ENCODE measurements around the gene TMEM139. TPM values are rescaled to one million over a fixed set of nuclear protein-coding genes. Genes with fewer than 3 reads are reported as not detected.

The TMEM139 gene
- total RNA-seq, 2 donors from 2014 or later = 1.6 to 2.3 TPM

GRCh38 chr7:143314127-143314526, 29.4 kb downstream of the TMEM139 start:
- no peak overlapping the region for H3K9ac ChIP-seq (ENCODE audit: extremely low read depth, low read length, poor library complexity, severe bottlenecking)
- no peak overlapping the region for H3K4me3 ChIP-seq (ENCODE audit: low read length)
- no peaks in the 10 kb centered on the region for H3K27me3 ChIP-seq (ENCODE audit: control insufficient read depth, insufficient read depth, low read length, poor library complexity, severe bottlenecking)
- no peaks in the 10 kb centered on the region for H3K9me3 ChIP-seq (ENCODE audit: control insufficient read depth, low read length)
- no peak overlapping the region for H3K27ac Mint-ChIP-seq
- DNase-seq = no peak
- H3K4me1 ChIP-seq (ENCODE audit: control insufficient read depth, insufficient read depth, low read length) = no peaks in the 10 kb centered on the region
- H3K4me3 Mint-ChIP-seq = no peak overlapping the region
- H3K27ac ChIP-seq (ENCODE audit: low read depth, low read length) = no peak overlapping the region
- no peaks in the 10 kb centered on the region for H3K4me1 Mint-ChIP-seq
- H3K9me3 Mint-ChIP-seq = no peaks in the 10 kb centered on the region
- H3K36me3 ChIP-seq (ENCODE audit: control insufficient read depth, insufficient read depth, low read length) = peaks cover 5% of the 10 kb centered on the region
- peaks cover 8% of the 10 kb centered on the region for H3K36me3 Mint-ChIP-seq (ENCODE audit: low read depth)
- TF ChIP-seq CTCF (conservative IDR thresholded peaks at IDR 0.05) = no peak
- peaks cover 4% of the 10 kb centered on the region for H3K27me3 Mint-ChIP-seq (ENCODE audit: insufficient read depth)

- Histone ChIP-seq H3K36me3 (ENCODE audit: control insufficient read depth, insufficient read depth, low read length) (no peaks in the 10 kb centered on the region), H3K9ac (ENCODE audit: extremely low read depth, low read length, poor library complexity, severe bottlenecking) (no peak within 1 kb of the TSS), H3K4me3 (ENCODE audit: low read length) (no peak within 1 kb of the TSS), H3K27ac (ENCODE audit: low read depth, low read length) (no peak within 1 kb of the TSS), H3K9me3 (ENCODE audit: control insufficient read depth, low read length) (no peaks in the 10 kb centered on the region), H3K4me1 (ENCODE audit: control insufficient read depth, insufficient read depth, low read length) (no peaks in the 10 kb centered on the region), H3K27me3 (ENCODE audit: control insufficient read depth, insufficient read depth, low read length, poor library complexity, severe bottlenecking) (no peaks in the 10 kb centered on the region)
- no peak for DNase-seq
- Mint-ChIP-seq H3K27me3 (ENCODE audit: insufficient read depth) (peaks cover 6% of the 10 kb centered on the region), H3K9me3 (no peaks in the 10 kb centered on the region), H3K4me3 (no peak within 1 kb of the TSS), H3K27ac (no peak within 1 kb of the TSS), H3K36me3 (ENCODE audit: low read depth) (no peaks in the 10 kb centered on the region), H3K4me1 (no peaks in the 10 kb centered on the region)
- 76 to 83% methylated on average over 2 to 5 of the region's 5 CpGs for WGBS, 2 experiments (ENCODE audit: insufficient coverage in 1 of 2, insufficient read length in 1 of 2)
- TF ChIP-seq CTCF (conservative IDR thresholded peaks at IDR 0.05) = no peak
These were observed 31.0 kb downstream of the TMEM139 start, which contains the start of gene CLCN1 for GRCh38 chr7:143315776-143316175. Gene CLCN1 (plus strand): TSS chr7:143316111. CDS start chr7:143316213, 102 bp downstream.

GRCh38 chr7:143316492-143316891, 31.7 kb downstream of the TMEM139 start:
- Histone ChIP-seq H3K27me3 (ENCODE audit: control insufficient read depth, insufficient read depth, low read length, poor library complexity, severe bottlenecking) (no peaks in the 10 kb centered on the region), H3K9me3 (ENCODE audit: control insufficient read depth, low read length) (no peaks in the 10 kb centered on the region), H3K4me1 (ENCODE audit: control insufficient read depth, insufficient read depth, low read length) (no peaks in the 10 kb centered on the region), H3K9ac (ENCODE audit: extremely low read depth, low read length, poor library complexity, severe bottlenecking) (no peak overlapping the region), H3K36me3 (ENCODE audit: control insufficient read depth, insufficient read depth, low read length) (no peaks in the 10 kb centered on the region), H3K4me3 (ENCODE audit: low read length) (no peak overlapping the region), H3K27ac (ENCODE audit: low read depth, low read length) (no peak overlapping the region)
- DNase-seq = no peak
- Mint-ChIP-seq H3K27ac (no peak overlapping the region), H3K27me3 (ENCODE audit: insufficient read depth) (peaks cover 6% of the 10 kb centered on the region), H3K36me3 (ENCODE audit: low read depth) (no peaks in the 10 kb centered on the region), H3K4me3 (no peak overlapping the region), H3K4me1 (no peaks in the 10 kb centered on the region), H3K9me3 (no peaks in the 10 kb centered on the region)
- 96% methylated on average over 4 of the region's 4 CpGs; no CpG with 5 or more reads in 1 of the 2 experiments for WGBS, 2 experiments (ENCODE audit: insufficient coverage in 1 of 2, insufficient read length in 1 of 2)
- no peak for TF ChIP-seq CTCF (conservative IDR thresholded peaks at IDR 0.05)

Measured in endodermal cell (in vitro differentiated cells).